OCI-LY3 (cell line): ENCODE results near the gene DNAJB11.
"Not testable (repeated sequence)": the region's sequence is repeated elsewhere in the genome, so short reads cannot be mapped to it uniquely, and the experiment has no call there.

Experiments
- H2AFZ ChIP-seq: fragments of 200-600, 300-600 bp; shearing (Covaris generic); 2 replicates; pipeline ENCODE4 v1.6.0; 2014; ENCODE audit warnings: antibody characterized with exemption, low read depth, low read length
- H3K27ac ChIP-seq: fragments of 200-600, 300-600 bp; sonication (generic); 2 replicates; pipeline ENCODE4 v1.5.1; 2014; ENCODE audit warnings: mild to moderate bottlenecking, low read length, moderate library complexity, mixed read lengths
- H3K27me3 ChIP-seq: fragments of 200-600, 300-600 bp; sonication (generic); 2 replicates; pipeline ENCODE4 v1.6.1; 2014; ENCODE audit warnings: low read depth, low read length, mixed read lengths
- H3K36me3 ChIP-seq: fragments of 200-600, 300-600 bp; sonication (generic); replicated peaks from 2 replicates; pipeline ENCODE3; 2014; ENCODE audit warnings: low read depth, low read length, mixed read lengths
- H3K4me1 ChIP-seq: fragments of 300-600, 200-600 bp; sonication (generic); 2 replicates; pipeline ENCODE4 v1.6.1; 2014; ENCODE audit warnings: low read length, mixed read lengths
- H3K4me2 ChIP-seq: fragments of 200-600, 300-600 bp; sonication (generic); 2 replicates; pipeline ENCODE4 v1.6.1; 2014; ENCODE audit warnings: low read length, mixed read lengths
- H3K4me3 ChIP-seq: fragments of 300-600, 200-600 bp; sonication (generic); 2 replicates; pipeline ENCODE4 v1.5.1; 2014; ENCODE audit warnings: antibody characterized with exemption, mild to moderate bottlenecking, low read length, moderate library complexity
- H3K79me2 ChIP-seq: fragments of 300-600, 200-600 bp; shearing (Covaris generic); 2 replicates; pipeline ENCODE4 v1.6.1; 2014; ENCODE audit warnings: mild to moderate bottlenecking, low read length, mixed read lengths
- H3K9ac ChIP-seq: fragments of 300-600, 200-600 bp; shearing (Covaris generic); 2 replicates; pipeline ENCODE4 v1.6.0; 2014; ENCODE audit warnings: mild to moderate bottlenecking, low read length, moderate library complexity
- H3K9me3 ChIP-seq: fragments of 200-600, 300-600 bp; shearing (Covaris generic); 2 replicates; pipeline ENCODE4 v1.6.1; 2014; ENCODE audit warnings: low read length, mixed read lengths; ENCODE audit not compliant: insufficient read depth
- H4K20me1 ChIP-seq: fragments of 200-600, 300-600 bp; sonication (generic); 2 replicates; pipeline ENCODE4 v1.6.1; 2016; ENCODE audit warnings: low read length, mixed read lengths; ENCODE audit not compliant: insufficient read depth
- EZH2phosphoT487 ChIP-seq: fragments of 200-600 bp; shearing (Covaris generic); IDR thresholded peaks from 2 replicates; pipeline ENCODE4 v1.6.1; 2018; ENCODE audit warnings: antibody characterized with exemption, mixed run types, low read depth
- TF ChIP-seq, protein P1 (sequence below): fragments of 200-600, 300-600 bp; sonication (generic); IDR thresholded peaks from 2 replicates; pipeline ENCODE4 v1.5.1; 2014; ENCODE audit warnings: antibody characterized with exemption, low read length, low read depth

The DNAJB11 gene

DNA sequence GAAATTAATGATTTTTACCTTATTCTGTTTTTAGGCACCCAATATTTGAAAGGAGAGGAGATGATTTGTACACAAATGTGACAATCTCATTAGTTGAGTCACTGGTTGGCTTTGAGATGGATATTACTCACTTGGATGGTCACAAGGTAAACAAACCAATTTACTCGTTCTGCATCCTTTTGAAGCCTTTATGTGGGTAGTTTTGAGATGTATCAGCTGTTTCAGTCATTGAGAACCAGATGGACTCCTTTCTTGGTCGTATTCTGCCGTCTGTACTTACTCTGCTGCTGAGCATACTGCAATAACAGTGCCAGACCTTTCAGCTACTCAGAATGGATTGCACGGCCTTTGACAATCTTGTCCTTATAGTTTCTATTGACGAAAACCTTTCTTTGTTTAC, 13.3 kb downstream of the DNAJB11 start:
- 0 out of 2 replicates have a peak, but pooled peaks cover 4% of the 10 kb centered on the region for H3K79me2 ChIP-seq
- no peak overlapping the region for H3K4me2 ChIP-seq
- H3K9ac ChIP-seq = no peak overlapping the region
- H3K27me3 ChIP-seq = no peaks in the 10 kb centered on the region
- peaks cover 68% of the 10 kb centered on the region for H3K36me3 ChIP-seq
- no peak overlapping the region for H2AFZ ChIP-seq
- no peak overlapping the region for H3K4me3 ChIP-seq
- TF ChIP-seq EZH2phosphoT487 = no peak
- TF ChIP-seq, protein P1, sequence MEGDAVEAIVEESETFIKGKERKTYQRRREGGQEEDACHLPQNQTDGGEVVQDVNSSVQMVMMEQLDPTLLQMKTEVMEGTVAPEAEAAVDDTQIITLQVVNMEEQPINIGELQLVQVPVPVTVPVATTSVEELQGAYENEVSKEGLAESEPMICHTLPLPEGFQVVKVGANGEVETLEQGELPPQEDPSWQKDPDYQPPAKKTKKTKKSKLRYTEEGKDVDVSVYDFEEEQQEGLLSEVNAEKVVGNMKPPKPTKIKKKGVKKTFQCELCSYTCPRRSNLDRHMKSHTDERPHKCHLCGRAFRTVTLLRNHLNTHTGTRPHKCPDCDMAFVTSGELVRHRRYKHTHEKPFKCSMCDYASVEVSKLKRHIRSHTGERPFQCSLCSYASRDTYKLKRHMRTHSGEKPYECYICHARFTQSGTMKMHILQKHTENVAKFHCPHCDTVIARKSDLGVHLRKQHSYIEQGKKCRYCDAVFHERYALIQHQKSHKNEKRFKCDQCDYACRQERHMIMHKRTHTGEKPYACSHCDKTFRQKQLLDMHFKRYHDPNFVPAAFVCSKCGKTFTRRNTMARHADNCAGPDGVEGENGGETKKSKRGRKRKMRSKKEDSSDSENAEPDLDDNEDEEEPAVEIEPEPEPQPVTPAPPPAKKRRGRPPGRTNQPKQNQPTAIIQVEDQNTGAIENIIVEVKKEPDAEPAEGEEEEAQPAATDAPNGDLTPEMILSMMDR = no peak
- no peak overlapping the region for H3K27ac ChIP-seq
- no peaks in the 10 kb centered on the region for H3K9me3 ChIP-seq
- no peaks in the 10 kb centered on the region for H4K20me1 ChIP-seq
- no peaks in the 10 kb centered on the region for H3K4me1 ChIP-seq

DNA sequence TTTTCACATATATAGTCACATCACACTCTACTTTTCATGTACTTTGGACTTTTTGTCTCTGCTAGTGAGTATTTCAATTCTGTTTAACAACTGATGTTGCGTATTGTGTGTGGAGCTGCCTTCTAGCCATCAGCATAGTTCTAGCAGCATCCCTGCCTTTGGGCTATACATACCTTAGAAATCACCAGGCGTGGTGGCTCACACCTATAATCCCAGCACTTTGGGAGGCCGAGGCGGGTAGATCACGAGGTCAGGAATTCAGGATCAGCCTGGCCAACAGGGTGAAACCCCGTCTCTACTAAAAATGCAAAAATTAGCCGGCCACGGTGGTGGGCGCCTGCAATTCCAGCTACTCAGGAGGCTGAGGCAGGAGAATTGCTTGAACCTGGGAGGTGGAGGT, 15.7 kb downstream of the DNAJB11 start:
- H3K4me3 ChIP-seq, H2AFZ ChIP-seq: not testable (repeated sequence)
- peaks cover 49% of the 10 kb centered on the region for H3K36me3 ChIP-seq

GRCh38 chr3:186587183-186587582, 16.7 kb downstream of the DNAJB11 start:
- Histone ChIP-seq H2AFZ (no peak overlapping the region), H3K4me2 (no peak overlapping the region), H3K79me2 (no peaks in the 10 kb centered on the region), H3K27me3 (no peaks in the 10 kb centered on the region), H3K27ac (no peak overlapping the region), H3K4me1 (no peaks in the 10 kb centered on the region), H3K9ac (no peak overlapping the region), H3K9me3 (no peaks in the 10 kb centered on the region), H4K20me1 (no peaks in the 10 kb centered on the region), H3K4me3 (no peak overlapping the region), H3K36me3 (peaks cover 40% of the 10 kb centered on the region)
- TF ChIP-seq EZH2phosphoT487 = no peak
- TF ChIP-seq, protein P1 = no peak

More for the DNA sequence above, 15.7 kb downstream of the DNAJB11 start:
- H3K4me1 ChIP-seq, H3K27me3 ChIP-seq, H3K79me2 ChIP-seq, H3K27ac ChIP-seq, H3K4me2 ChIP-seq, H3K9ac ChIP-seq, H4K20me1 ChIP-seq, H3K9me3 ChIP-seq: not testable (repeated sequence)

DNA sequence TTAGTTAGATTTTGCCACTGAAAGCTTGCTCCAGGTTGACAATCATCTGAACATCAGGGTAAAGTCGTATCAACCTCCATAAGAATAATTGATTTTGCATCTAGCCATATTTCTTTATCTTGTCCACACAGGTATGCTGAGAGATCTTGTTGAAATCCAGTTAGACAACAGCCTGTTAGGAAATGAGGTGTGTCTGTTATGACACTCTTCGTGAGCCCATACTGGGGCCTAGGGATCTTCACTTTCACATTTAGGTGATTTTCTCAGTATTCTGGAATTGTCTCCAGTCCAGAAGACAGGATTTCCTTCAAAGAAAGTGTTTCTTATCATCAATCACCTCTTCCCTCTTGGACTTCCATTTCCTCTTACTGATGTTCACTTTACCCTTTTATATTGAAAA, 18.1 kb downstream of the DNAJB11 start:
- Histone ChIP-seq H3K4me2 (no peak overlapping the region), H3K4me1 (no peaks in the 10 kb centered on the region), H3K27me3 (no peaks in the 10 kb centered on the region), H3K9me3 (no peaks in the 10 kb centered on the region), H3K36me3 (peaks cover 26% of the 10 kb centered on the region), H3K4me3 (no peak overlapping the region), H3K79me2 (no peaks in the 10 kb centered on the region), H4K20me1 (no peaks in the 10 kb centered on the region), H3K9ac (no peak overlapping the region), H3K27ac (no peak overlapping the region), H2AFZ (no peak overlapping the region)
- TF ChIP-seq, protein P1 = no peak
- no peak for TF ChIP-seq EZH2phosphoT487

DNA sequence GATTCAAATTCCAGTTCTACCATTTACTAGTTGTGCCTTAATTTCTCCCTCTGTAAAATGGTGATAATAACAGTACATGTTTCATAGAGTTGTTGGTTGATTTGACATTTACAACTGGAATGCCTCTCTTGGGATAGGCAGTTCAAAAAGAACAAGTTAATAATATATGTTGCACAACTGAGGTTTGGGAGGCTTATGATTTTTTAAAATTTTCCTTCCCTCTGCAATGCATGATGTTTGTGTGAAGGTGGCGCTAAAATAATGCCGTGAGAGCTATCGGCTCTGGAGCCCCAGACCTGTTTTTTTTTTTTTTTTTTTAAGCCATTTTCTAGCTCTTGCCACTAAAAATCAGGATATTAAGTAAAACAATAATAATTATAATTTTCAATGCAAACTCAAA, 18.6 kb downstream of the DNAJB11 start:
- H3K79me2 ChIP-seq = no peaks in the 10 kb centered on the region
- H3K4me3 ChIP-seq = no peak overlapping the region
- H3K4me1 ChIP-seq = no peaks in the 10 kb centered on the region
- peaks cover 21% of the 10 kb centered on the region for H3K36me3 ChIP-seq
- H3K27me3 ChIP-seq = no peaks in the 10 kb centered on the region
- no peak overlapping the region for H3K27ac ChIP-seq
- no peak overlapping the region for H3K4me2 ChIP-seq
- TF ChIP-seq, protein P1 = peak; percentile 38
- TF ChIP-seq EZH2phosphoT487 = no peak
- H2AFZ ChIP-seq = no peak overlapping the region
- no peaks in the 10 kb centered on the region for H3K9me3 ChIP-seq
- no peak overlapping the region for H3K9ac ChIP-seq
- H4K20me1 ChIP-seq = no peaks in the 10 kb centered on the region
